ENCODE measurements around the gene XRN2.

- TF ChIP-seq CTCF (IDR thresholded peaks at IDR 0.05), result no peak
- no peak for TF ChIP-seq POLR2A (IDR thresholded peaks at IDR 0.05)
These were observed 9.8 kb downstream of the XRN2 start for GRCh38 chr20:21312813-21313474.

Measured in adrenal gland (tissue), 5 donors.